HCT116 (cell line): ENCODE results near the gene CAMK1D.

Experiments
- CBX3 ChIP-seq: IDR thresholded peaks from 2 replicates; pipeline ENCODE4 v1.6.1; 2012; ENCODE audit warnings: low read depth
- EZH2 ChIP-seq: fragments of 200-600 bp; sonication (generic); IDR thresholded peaks from 2 replicates; pipeline ENCODE4 v1.6.1; 2017; ENCODE audit warnings: antibody characterized with exemption, mixed run types
- EZH2phosphoT487 ChIP-seq: fragments of 200-600 bp; IDR thresholded peaks from 2 replicates; pipeline ENCODE4 v1.6.1; 2018; ENCODE audit warnings: antibody characterized with exemption, borderline replicate concordance
- POLR2A ChIP-seq: IDR thresholded peaks from 2 replicates; pipeline ENCODE4 v1.7.0; 2011; ENCODE audit warnings: borderline replicate concordance; ENCODE audit not compliant: insufficient read depth, insufficient read length; ENCODE audit errors: extremely low read depth
- POLR2AphosphoS5 ChIP-seq: IDR thresholded peaks from 2 replicates; pipeline ENCODE4 v1.6.1; 2011; ENCODE audit warnings: mild to moderate bottlenecking, low read depth, low read length, moderate library complexity
- SIN3A ChIP-seq: IDR thresholded peaks from 2 replicates; pipeline ENCODE4 v1.6.1; 2012; ENCODE audit warnings: low read depth
- SRF ChIP-seq: IDR thresholded peaks from 2 replicates; pipeline ENCODE4 v1.6.1; 2012; ENCODE audit warnings: low read depth
- TCF7L2 ChIP-seq: IDR thresholded peaks from 2 replicates; pipeline ENCODE4 v1.7.0; 2011; ENCODE audit warnings: borderline replicate concordance, inconsistent platforms; ENCODE audit not compliant: insufficient read depth, insufficient read length; ENCODE audit errors: extremely low read depth
- ZNF274 ChIP-seq: fragments of 200-500 bp; sonication (Bioruptor generic); IDR thresholded peaks from 2 replicates; pipeline ENCODE4 v1.6.1; 2014; ENCODE audit warnings: mild to moderate bottlenecking, low read depth, low read length, inconsistent platforms
- TF ChIP-seq, protein P1 (sequence below), 3 experiments: fragments of 200-600 bp in 1 of 3; sonication (generic) in 1 of 3; IDR thresholded peaks in 2 of 3; conservative IDR thresholded peaks in 1 of 3; 2 replicates each; pipeline ENCODE4 v1.5.1; 2012 to 2017; ENCODE audit warnings: low read depth in 2 of 3, low read length in 2 of 3, antibody characterized with exemption in 1 of 3, borderline replicate concordance in 1 of 3, control low read depth in 1 of 3, mild to moderate bottlenecking in 1 of 3, mixed read lengths in 1 of 3, mixed run types in 1 of 3, moderate library complexity in 1 of 3; ENCODE audit not compliant: insufficient read depth in 1 of 3
- TF ChIP-seq, protein P2 (sequence below): IDR thresholded peaks from 2 replicates; pipeline ENCODE4 v1.6.1; 2012
- TF ChIP-seq, protein P3 (sequence below): IDR thresholded peaks from 2 replicates; pipeline ENCODE4 v1.6.1; 2012; ENCODE audit warnings: low read depth

DNA sequence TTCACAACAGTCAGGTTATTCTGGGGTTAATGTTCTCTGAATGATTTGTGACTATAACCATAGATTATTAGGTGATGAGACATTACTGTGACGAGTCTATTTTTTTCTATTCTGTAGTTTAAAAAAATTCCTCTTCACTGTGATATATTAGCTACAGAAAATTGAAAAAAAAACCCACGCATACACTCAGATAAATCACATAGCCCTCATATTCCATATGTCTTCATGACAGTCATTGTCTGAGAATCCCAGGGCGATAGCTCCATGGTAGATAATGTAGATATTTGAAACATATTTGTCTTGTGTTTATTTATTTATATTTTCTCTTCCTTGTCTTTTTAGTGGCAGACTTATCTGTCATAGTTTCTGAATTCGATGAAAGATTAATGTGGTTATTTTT lies 110.0 kb downstream of the CAMK1D start:
- TF ChIP-seq, protein P1, sequence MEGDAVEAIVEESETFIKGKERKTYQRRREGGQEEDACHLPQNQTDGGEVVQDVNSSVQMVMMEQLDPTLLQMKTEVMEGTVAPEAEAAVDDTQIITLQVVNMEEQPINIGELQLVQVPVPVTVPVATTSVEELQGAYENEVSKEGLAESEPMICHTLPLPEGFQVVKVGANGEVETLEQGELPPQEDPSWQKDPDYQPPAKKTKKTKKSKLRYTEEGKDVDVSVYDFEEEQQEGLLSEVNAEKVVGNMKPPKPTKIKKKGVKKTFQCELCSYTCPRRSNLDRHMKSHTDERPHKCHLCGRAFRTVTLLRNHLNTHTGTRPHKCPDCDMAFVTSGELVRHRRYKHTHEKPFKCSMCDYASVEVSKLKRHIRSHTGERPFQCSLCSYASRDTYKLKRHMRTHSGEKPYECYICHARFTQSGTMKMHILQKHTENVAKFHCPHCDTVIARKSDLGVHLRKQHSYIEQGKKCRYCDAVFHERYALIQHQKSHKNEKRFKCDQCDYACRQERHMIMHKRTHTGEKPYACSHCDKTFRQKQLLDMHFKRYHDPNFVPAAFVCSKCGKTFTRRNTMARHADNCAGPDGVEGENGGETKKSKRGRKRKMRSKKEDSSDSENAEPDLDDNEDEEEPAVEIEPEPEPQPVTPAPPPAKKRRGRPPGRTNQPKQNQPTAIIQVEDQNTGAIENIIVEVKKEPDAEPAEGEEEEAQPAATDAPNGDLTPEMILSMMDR (IDR thresholded peaks at IDR 0.05 in 2 of 3, conservative IDR thresholded peaks at IDR 0.05 in 1 of 3; ENCODE audit: borderline replicate concordance in 1 of 3, insufficient read depth in 1 of 3, low read depth in 2 of 3, low read length in 2 of 3) = no peak
- no peak for TF ChIP-seq EZH2phosphoT487
- TF ChIP-seq CBX3 = no peak
- TF ChIP-seq, protein P2, sequence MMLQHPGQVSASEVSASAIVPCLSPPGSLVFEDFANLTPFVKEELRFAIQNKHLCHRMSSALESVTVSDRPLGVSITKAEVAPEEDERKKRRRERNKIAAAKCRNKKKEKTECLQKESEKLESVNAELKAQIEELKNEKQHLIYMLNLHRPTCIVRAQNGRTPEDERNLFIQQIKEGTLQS = no peak
- TF ChIP-seq SRF = no peak
- TF ChIP-seq POLR2A = no peak
- no peak for TF ChIP-seq POLR2AphosphoS5
- TF ChIP-seq SIN3A = no peak
- TF ChIP-seq, protein P3, sequence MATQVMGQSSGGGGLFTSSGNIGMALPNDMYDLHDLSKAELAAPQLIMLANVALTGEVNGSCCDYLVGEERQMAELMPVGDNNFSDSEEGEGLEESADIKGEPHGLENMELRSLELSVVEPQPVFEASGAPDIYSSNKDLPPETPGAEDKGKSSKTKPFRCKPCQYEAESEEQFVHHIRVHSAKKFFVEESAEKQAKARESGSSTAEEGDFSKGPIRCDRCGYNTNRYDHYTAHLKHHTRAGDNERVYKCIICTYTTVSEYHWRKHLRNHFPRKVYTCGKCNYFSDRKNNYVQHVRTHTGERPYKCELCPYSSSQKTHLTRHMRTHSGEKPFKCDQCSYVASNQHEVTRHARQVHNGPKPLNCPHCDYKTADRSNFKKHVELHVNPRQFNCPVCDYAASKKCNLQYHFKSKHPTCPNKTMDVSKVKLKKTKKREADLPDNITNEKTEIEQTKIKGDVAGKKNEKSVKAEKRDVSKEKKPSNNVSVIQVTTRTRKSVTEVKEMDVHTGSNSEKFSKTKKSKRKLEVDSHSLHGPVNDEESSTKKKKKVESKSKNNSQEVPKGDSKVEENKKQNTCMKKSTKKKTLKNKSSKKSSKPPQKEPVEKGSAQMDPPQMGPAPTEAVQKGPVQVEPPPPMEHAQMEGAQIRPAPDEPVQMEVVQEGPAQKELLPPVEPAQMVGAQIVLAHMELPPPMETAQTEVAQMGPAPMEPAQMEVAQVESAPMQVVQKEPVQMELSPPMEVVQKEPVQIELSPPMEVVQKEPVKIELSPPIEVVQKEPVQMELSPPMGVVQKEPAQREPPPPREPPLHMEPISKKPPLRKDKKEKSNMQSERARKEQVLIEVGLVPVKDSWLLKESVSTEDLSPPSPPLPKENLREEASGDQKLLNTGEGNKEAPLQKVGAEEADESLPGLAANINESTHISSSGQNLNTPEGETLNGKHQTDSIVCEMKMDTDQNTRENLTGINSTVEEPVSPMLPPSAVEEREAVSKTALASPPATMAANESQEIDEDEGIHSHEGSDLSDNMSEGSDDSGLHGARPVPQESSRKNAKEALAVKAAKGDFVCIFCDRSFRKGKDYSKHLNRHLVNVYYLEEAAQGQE = no peak
- TF ChIP-seq TCF7L2 = no peak
- TF ChIP-seq ZNF274 = no peak
- no peak for TF ChIP-seq EZH2
